Kidney (tissue), 14 donors: ENCODE data around the gene XPOT. TPM values are rescaled to one million over a fixed set of nuclear protein-coding genes. Genes with fewer than 3 reads are reported as not detected.

Source experiments
- DNase-seq, 5 donors: peaks; one replicate each; pipeline ENCODE4 v3.0.0-alpha.2; 2013 to 2020
- FAIRE-seq: peaks from 2 replicates; lab custom pipeline; 2012; peaks lifted over from hg19 to GRCh38; lab: Jason Lieb, UNC
- H3K27ac ChIP-seq, 2 donors: one replicate each; pipeline ENCODE4 v1.7.0; 2013; ENCODE audit warnings: low read depth in 2 of 2, low read length in 2 of 2, inconsistent platforms in 1 of 2
- H3K27me3 ChIP-seq: one replicate; pipeline ENCODE4 v1.7.1; 2013; ENCODE audit warnings: low read length, inconsistent platforms; ENCODE audit not compliant: control insufficient read depth, insufficient read depth
- H3K36me3 ChIP-seq, 3 donors: one replicate each; pipeline versions ENCODE4 v1.7.0 to v1.7.1; 2013; ENCODE audit warnings: low read length in 3 of 3, control low read depth in 1 of 3, inconsistent platforms in 1 of 3; ENCODE audit not compliant: insufficient read depth in 3 of 3, control insufficient read depth in 2 of 3
- H3K4me1 ChIP-seq, 3 donors: one replicate each; pipeline versions ENCODE4 v1.7.0 to v1.7.1; 2013; ENCODE audit warnings: low read length in 3 of 3, inconsistent platforms in 1 of 3, low read depth in 1 of 3; ENCODE audit not compliant: control insufficient read depth in 2 of 3, insufficient read depth in 2 of 3
- H3K4me3 ChIP-seq, 3 donors: one replicate each; pipeline versions ENCODE4 v1.7.0 to v1.8.1; 2013; ENCODE audit warnings: low read length in 3 of 3, control low read depth in 1 of 3, inconsistent platforms in 1 of 3
- H3K9ac ChIP-seq, 3 donors: one replicate each; pipeline versions ENCODE4 v1.7.0 to v1.7.1; 2013; ENCODE audit warnings: low read length in 3 of 3, control low read depth in 1 of 3, inconsistent platforms in 1 of 3
- H3K9me3 ChIP-seq, 3 donors: one replicate each; pipeline versions ENCODE4 v1.7.0 to v1.7.1; 2013; ENCODE audit warnings: low read length in 3 of 3, control low read depth in 1 of 3, inconsistent platforms in 1 of 3; ENCODE audit not compliant: control insufficient read depth in 2 of 3, insufficient read depth in 1 of 3
- intact Hi-C: fragments of 100-400 bp; cut with DNase I; formaldehyde crosslinking; loops from one replicate; pipeline ENCODE4 v1.11.1; 2022
- polyA plus RNA-seq: library from polyadenylated mRNA; stranded (reverse); fragments of 350-450 nt; fragmentation: Illumina TruSeq; extraction: RNeasy Lipid Tissue Mini Kit (QIAGEN cat#74804); gene quantifications from one replicate; pipeline ENCODE4 v1.2.3, GENCODE V29; 2014; ENCODE audit warnings: low read depth, low replicate concordance; ENCODE audit not compliant: insufficient read depth
- total RNA-seq: library from RNA; stranded (reverse); fragmentation: NEBNext Ultra II Directional; extraction: Animal tissue kit (Norgen Biotek cat#: 25700); gene quantifications from one replicate; pipeline ENCODE4 v1.2.1, GENCODE V29; 2021
- TF ChIP-seq, protein P1 (sequence below): IDR thresholded peaks from 3 replicates; pipeline ENCODE4 v1.5.1; 2012; ENCODE audit warnings: mild to moderate bottlenecking, moderate library complexity, borderline replicate concordance; ENCODE audit not compliant: insufficient read depth; ENCODE audit errors: extremely low read depth
- donor health status: control.
- donor health status: control.
- donor health status: control.
- donor health status: control.
- donor health status: control.
- donor health status: DM: yes; HTN: yes; CAD: no.
- donor health status: Normal renal cell carcinoma (clear cell type).

XPOT gene
- total and polyA plus RNA-seq, 2 donors from 2014 or later = 12.0 to 55.0 TPM

DNA sequence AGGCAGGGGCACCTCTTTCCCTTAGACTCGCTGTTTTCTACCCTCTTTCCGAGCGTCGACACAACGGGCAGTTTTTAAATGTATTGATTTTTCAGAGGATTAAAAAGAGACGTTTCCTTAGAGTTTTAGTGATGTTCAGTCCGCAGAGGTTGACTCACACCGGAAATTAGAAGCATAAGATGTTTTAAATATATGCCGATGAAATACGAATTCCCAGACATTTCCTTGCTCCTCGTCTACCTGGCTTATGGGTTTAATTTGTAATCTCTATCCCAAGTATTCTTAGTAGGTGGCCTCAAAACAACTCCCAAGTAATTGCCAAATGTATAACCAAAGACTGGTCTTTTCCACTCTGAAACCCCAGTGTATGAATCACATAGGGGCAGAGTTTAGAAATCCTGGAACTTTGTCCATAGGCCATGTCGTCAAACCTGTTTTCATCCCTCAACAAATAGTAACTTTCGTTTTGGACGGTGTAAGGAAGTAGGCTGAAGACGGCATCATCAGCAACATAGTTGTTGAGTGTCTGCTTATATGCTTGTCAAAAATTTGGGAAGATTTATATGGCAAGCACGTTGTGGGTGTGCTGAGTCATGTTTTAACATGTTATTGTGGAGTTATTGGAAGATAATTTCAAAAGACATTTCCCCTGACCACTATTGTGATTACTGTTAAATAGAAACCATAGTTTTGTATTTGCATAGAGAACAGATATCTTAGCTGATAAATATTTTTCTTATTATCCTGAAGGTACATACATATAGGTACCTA lies 48.6 kb downstream of the XPOT start:
- Histone ChIP-seq H3K4me1 (peaks cover 0 to 6% (median 5%) of the 10 kb centered on the region in 3 donors), H3K4me3 (peak overlapping the region; percentile 86 to 97 (median 90)), H3K27me3 (no peaks in the 10 kb centered on the region), H3K9ac (peak overlapping the region; percentile 77 to 98 (median 95)), H3K9me3 (no peaks in the 10 kb centered on the region), H3K36me3 (peaks cover 0 to 2% (median 0%) of the 10 kb centered on the region in 3 donors), H3K27ac (peak overlapping the region; percentile 92 to 97)
- TF ChIP-seq, protein P1, sequence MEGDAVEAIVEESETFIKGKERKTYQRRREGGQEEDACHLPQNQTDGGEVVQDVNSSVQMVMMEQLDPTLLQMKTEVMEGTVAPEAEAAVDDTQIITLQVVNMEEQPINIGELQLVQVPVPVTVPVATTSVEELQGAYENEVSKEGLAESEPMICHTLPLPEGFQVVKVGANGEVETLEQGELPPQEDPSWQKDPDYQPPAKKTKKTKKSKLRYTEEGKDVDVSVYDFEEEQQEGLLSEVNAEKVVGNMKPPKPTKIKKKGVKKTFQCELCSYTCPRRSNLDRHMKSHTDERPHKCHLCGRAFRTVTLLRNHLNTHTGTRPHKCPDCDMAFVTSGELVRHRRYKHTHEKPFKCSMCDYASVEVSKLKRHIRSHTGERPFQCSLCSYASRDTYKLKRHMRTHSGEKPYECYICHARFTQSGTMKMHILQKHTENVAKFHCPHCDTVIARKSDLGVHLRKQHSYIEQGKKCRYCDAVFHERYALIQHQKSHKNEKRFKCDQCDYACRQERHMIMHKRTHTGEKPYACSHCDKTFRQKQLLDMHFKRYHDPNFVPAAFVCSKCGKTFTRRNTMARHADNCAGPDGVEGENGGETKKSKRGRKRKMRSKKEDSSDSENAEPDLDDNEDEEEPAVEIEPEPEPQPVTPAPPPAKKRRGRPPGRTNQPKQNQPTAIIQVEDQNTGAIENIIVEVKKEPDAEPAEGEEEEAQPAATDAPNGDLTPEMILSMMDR = no peak
- DNase-seq = peak in 2 of 5 donors; percentile 60 to 65
- intact Hi-C loops = no loop called here
- FAIRE-seq = no peak

- no peak for FAIRE-seq
- Histone ChIP-seq H3K4me1 (peaks cover 0 to 13% (median 5%) of the 10 kb centered on the region in 3 donors), H3K27ac (no peak overlapping the region)
Measured at GRCh38 chr12:64455506-64455905, 51.3 kb downstream of the XPOT start.

GRCh38 chr12:64456119-64456518 lies 51.9 kb downstream of the XPOT start:
- no peaks in the 10 kb centered on the region for H3K36me3 ChIP-seq
- intact Hi-C loops = no loop called here
- H3K9me3 ChIP-seq = no peaks in the 10 kb centered on the region
- peaks cover 0 to 10% (median 5%) of the 10 kb centered on the region in 3 donors for H3K4me1 ChIP-seq
- H3K4me3 ChIP-seq = no peak overlapping the region
- FAIRE-seq = no peak
- no peak overlapping the region for H3K27ac ChIP-seq
- TF ChIP-seq, protein P1 = no peak
- H3K9ac ChIP-seq = no peak overlapping the region
- no peak for DNase-seq
- H3K27me3 ChIP-seq = no peaks in the 10 kb centered on the region

More at GRCh38 chr12:64455506-64455905, 51.3 kb downstream of the XPOT start:
- Histone ChIP-seq H3K9ac (no peak overlapping the region), H3K36me3 (no peaks in the 10 kb centered on the region), H3K27me3 (no peaks in the 10 kb centered on the region), H3K4me3 (no peak overlapping the region), H3K9me3 (no peaks in the 10 kb centered on the region)
- TF ChIP-seq, protein P1 = no peak
- no peak for DNase-seq
- intact Hi-C loops = no loop called here
